HG03457 (cell line): ENCODE results near the gene DOK7.

Experiments
- ATAC-seq: cut with Tn5 transposase; IDR thresholded peaks from one replicate; pipeline ENCODE4 v1.9.1; 2021; ENCODE audit warnings: moderate number of reproducible peaks; ENCODE audit not compliant: unreplicated experiment

Gene DOK7

DNA sequence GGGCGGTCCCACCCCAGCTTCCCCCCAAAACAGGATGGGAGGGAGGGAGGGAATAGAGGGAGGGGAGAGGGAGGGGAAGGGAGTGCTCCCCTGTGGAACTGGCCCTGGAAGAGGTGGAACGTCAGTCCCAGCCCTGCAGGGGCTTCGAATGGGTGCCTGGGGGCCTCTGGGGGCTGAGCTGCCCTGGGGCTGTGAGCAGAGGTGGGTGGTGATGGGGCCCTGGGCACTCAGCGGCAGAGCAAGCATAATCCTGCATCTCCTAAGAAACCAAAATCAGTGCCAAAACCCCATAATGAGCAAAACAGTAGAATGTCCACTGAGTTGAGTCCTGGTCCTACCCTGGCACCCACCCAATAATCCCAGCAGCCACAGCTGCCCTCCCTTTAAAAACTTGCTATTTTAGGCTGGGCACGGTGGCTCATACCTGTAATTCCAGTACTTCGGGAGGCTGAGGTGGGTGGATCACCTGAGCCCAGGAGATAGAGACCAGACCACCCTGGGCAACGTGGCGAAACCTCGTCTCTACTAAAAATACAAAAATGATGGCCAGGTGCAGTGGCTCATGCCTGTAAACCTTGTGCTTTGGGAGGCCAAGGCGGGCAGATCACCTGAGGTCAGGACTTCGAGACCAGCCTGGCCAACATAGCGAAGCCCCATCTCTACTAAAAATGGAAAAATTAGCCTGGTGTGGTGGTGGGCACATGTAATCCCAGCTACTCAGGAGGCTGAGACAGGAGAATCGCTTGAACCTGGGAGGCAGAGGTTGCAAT lies 11.1 kb downstream of the DOK7 start:
- no peak for ATAC-seq

DNA sequence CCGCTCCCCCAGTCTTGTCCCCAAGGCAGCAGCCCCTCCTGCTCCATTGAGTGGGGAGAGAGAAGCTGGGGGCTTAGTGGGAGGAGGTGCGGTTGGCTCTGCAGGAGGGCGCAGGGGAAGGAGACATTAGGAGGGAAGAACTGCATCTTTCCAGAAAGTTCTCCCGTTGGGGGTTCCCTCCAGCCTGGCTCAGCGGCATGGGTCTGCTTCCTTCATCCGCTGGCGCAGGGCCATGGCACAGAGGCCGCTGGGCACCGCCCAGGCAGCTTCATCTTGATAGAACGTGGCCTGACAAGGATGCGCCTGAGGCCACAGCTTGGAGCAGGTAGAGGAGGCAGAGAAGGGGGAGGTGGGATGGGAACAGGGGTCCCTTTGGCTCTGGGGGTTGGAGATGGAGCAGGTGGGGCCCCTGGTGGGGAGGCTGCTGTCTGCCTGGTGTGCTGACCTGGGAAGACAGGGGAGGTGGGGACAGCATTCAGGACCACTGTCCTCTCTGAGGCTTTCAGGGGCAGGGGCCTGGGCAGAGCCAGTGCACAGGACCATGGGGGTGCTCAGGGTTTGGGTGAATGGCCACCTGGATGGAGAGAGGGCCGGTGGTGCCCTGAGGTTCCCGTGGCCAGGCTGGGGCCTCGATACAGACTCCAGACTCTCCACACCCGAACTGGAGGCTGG lies 12.1 kb downstream of the DOK7 start:
- no peak for ATAC-seq

DNA sequence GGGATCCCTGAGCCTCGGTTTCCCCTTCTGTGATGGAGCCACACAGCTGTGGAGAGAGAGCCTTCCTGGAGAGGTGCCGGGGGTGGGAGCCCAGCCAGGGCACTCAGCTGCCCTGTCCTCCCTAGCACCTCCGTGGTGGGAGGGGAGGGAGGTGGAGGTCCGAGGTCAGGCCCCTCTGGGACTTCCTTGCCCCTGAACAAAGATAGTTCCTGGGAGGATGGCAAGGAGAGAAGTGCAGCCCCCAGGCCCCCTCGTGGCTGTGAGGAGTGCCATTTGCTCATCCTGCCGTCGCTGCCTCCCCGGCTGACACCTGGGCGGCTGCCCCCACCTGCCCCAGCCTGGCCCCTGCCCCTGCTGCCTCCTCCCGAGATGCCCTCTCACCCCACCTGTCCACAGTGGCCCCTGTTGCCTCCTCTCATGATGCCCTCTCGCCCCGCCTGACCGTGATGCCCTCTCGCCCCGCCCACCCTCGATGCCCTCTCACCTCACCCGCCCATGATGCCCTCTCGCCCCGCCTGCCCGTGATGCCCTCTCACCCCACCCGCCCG lies 12.7 kb downstream of the DOK7 start:
- no peak for ATAC-seq

DNA sequence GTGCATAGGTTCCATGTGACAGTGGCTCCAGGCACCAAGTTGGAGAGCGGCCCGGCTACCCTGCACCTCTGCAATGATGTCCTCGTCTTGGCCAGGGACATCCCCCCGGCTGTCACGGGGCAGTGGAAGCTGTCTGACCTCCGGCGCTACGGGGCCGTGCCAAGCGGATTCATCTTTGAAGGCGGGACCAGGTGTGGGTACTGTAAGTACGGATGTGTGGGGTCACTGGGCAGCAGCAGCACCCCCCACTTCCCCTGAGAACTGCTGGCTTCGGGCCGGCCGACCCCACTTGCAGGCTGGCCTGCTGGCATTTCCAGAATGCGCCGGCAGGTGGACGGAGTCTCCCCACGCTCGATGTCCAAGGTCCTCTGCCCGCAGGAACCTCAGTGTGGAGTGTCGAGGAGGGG lies 13.2 kb downstream of the DOK7 start:
- no peak for ATAC-seq

DNA sequence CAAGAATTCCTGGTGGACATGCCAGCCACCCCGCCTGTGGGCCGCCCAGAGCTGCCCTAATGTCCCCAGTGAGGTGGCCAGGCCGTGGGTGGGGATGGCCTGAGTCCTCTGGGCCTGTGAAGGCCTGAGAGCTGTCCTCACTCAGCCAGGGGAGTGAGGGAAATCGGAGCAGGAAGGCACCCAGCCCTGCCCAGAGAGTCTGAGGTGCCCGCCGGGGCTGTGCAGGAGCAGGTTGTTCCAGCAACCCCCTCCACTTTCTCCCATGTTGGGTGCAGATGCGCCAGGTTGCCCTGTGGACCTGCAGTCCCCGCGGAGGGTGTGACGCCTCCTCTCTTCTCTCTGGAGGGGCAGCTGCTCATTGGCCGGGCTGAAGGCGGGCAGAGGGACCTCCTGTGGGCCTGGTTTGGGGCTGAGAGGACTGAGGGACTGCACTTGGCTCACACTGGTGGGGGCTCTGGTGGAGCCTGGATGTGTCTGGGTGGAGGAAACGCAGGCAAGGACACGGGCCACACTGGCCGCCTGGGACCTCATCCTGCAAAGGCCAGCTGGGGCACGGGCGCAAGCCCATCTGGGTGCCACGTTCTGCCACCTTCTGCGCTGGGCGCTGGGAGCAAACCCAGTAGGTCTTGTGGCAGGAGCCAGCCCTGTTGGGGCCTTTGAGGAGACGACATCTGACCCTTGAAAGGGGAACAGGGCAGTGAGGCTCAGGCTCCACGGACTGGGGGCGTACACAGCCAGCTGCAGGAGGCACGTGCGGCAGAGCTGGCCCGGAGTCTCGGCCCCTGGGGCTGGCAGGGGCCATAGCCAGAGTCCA lies 14.0 kb downstream of the DOK7 start:
- no peak for ATAC-seq

DNA sequence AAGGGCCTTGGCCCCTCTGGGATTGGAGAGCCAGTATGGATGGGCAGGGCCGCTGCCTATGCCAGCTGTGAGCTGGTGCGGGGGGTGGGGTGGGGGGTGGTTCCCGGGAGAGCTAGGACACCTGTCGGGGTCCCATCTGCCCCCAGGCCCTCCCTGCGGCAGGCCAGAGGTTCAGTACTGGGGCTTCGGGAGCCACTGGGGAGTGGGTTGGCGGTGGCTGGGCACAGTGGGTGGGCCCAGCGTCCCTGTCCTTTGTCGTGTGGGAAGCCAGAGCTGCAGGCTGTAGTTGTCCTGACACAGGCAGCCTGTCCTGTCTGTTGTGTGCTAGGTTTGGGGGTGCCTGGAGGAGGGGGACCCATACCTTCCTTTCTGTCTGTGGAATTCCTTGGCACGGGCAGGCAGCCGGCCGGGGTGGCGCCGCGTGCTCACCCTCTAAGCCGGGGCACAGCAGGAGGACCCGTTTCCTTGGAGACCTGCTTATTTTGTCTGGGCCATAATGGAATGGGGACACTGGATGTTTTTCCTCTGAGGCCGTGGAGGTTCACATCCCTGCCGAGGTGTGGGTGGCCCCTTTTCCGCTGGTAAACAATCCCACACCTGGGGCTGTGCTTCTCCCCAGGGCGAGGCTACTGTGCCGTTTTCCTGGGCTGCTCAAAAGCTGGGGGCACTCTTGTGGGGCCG lies 14.8 kb downstream of the DOK7 start:
- no peak for ATAC-seq

DNA sequence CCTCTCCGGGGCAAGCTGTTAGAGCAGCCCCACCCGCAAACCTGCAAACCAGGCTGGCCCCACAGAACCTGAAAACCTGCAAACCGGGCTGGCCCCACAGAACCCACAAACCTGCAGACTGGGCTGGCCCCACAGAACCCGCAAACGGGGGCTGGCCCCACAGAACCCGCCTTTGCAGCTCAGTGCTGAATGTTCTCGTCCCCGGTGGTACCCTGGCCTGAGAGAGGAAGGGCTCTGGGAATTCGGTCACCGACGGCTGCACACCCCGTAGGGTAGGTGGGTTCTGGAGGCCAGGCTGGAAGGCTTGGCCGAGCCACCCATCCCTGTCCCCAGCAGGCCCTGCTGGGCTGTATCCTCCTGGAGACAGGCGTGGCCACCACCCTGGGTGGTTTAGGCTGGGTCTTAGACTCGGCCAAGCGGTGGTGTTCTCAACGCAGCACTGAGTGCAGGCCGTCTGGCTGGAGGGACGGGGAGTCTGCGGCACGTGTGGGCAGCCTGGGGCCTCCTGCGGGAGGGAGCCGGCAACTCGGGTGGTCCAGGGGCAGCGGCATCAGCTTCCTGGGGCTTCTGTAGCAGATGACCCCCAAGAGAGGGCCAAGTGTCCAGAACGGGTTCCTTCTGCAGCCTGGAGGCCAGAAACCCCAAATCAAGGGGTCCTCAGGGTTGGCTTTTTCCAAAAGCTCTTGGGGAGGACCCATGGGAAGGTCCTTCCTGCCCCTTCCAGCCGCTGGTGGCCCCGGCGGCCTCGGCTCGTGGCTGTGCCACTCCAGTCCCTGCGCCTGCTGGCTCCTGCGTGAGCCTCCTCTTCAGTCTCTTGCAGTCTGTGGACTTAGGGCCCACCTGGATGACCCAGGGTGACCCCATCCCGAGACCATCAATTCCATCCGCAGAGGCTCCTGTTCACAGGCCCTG lies 15.6 kb downstream of the DOK7 start:
- no peak for ATAC-seq

DNA sequence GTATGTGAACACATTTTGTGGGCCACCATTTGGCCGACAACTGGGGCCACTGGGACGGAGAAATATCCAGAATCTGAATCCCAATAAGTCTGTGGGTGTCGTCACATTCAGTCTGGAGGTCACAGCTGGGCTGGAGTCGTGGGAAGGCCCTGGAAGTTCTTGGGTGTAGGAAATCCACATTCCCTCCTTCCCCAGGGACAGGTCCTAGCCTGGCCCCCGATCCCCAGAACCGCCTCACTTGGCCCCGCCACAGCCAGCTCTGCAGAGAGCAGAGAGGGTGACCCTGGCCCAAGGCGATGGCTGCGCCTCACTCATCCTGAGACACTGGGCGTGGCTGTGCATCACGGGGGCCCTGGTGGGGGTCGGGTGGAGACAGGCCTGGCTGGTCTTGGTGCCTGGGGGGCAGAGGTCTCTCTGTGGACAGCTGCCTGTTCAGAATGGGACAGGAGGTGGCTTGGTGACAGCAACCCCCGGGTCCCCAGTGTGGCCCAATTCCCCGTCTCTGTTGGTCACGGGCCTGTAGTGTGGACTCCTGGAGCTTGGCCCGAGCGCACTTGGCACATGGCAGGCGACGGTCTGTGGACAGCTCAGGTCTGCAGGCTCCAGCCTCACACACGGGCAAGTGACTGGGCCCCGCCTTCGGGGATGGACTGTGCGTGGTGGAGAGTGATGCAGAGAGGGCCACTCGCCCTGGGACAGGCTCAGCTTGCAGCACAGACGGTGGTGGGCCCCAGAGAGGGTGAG lies 16.4 kb downstream of the DOK7 start:
- no peak for ATAC-seq

DNA sequence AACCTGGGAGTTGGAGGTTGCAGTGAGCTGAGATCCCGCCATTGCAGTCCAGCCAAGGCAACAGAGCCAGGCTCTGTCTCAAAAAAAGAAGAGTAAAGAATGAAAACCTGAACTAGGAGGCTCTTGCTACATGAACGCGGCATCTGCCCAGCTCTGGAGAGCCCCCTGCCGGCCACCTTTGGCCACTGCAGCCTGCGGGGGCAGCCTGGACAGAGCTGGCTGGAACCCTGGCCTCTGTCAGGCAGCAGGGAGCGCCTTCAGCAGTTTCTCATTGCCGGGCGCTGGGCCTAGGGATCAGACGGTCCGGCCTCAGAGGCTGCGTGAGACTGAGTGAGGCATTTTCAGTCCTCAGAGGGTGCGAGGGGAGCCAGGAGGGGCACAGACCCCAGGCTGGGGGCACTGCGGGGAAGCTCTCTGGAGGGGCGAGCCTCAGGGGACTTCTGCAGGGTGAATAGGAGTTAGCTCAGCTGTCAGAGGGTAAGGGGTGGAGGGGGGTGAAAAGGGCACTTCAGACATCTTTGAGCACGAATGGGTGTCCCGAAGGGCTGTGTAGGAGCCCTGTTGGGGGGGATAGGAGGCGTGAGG lies 17.5 kb downstream of the DOK7 start:
- no peak for ATAC-seq

DNA sequence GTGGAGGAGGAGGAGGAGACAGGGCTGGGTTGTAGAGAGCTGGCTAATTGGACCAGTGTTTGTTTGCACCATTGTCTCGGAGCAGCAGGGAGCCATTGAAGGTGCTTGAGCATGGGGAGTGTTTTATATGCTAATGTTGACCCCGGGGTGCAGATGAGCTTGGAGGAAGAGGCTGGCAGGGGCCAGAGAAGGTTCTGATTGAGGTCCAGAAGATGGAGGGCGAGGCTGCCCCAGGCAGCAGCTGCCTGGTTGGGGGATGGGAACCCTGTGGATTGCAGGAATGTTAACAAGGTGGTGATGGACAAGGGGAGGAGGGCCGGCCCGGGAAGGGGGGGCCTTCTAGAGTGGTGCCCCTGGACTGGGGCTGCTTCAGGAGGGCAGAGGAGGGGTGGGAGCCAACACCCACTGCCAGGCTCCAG lies 18.0 kb downstream of the DOK7 start:
- ATAC-seq: no peak

DNA sequence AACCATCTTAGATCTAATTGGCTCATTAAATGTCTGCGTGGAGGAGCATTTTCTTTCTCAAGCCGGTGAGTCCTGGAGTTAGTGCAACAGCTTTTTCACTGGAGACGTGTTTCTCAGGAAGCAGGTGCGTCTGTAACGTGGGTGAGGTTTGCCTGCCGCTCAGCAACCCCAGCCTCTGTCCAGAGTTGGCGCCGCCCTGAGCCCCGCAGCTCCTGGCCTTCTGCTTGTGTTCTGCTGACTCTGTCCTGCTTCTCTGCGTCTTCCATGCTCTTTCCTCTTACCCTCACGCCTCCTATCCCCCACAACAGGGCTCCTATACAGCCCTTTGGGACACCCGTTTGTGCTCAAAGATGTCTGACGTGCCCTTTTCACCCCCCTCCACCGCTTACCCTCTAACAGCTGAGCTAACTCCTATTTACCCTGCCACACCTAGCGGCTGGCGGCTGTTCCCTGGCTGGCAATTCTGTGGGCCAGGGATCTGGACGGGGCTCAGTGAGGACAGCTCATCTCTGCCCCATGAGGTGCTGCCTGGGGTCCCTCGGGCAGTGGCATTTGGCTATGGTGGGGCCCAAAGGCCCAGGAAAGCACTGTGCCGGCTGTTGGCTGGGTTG lies 18.8 kb downstream of the DOK7 start:
- no peak for ATAC-seq

DNA sequence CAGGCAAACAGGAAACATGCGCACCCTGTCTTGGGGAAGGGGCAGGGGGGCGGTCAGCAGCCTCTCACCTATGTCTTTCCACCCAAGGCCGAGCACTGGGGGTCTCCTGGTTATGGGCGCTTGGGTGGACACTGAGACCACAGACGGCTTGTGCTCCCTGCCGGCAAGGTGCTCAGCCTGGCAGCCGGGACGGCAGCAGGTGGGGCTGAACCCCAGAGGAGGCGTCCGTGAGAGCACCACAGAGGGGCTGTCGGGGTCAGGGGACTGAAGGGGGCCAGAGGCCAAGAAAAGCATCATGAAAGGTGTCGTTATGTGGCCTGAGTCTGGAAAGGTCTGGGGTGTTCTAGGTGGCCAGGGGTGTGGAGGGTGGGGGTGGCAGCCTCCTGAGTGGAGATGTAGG lies 19.6 kb downstream of the DOK7 start:
- no peak for ATAC-seq

DNA sequence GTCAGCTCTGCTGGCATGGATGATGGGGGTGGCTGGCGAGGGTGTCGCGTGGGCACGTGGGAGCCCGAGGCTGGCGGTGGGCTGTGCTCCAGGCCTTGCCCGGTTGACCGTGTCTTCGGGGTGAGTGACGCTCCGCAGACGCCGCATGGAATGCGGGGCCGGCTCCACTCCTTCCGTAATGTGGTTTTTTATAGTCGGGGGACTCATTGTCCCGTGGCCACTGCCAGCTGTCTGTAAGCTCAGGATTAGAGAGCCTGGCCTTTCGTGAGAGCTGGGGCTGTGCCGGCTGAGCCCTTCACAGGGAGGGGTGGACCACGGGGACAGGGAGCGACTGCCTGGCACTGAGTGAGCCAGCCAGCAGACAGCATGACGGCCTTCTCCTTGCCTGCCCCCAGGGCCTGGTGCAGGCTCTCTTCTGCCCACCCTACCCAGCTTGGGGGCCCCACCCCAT lies 20.4 kb downstream of the DOK7 start:
- no peak for ATAC-seq

DNA sequence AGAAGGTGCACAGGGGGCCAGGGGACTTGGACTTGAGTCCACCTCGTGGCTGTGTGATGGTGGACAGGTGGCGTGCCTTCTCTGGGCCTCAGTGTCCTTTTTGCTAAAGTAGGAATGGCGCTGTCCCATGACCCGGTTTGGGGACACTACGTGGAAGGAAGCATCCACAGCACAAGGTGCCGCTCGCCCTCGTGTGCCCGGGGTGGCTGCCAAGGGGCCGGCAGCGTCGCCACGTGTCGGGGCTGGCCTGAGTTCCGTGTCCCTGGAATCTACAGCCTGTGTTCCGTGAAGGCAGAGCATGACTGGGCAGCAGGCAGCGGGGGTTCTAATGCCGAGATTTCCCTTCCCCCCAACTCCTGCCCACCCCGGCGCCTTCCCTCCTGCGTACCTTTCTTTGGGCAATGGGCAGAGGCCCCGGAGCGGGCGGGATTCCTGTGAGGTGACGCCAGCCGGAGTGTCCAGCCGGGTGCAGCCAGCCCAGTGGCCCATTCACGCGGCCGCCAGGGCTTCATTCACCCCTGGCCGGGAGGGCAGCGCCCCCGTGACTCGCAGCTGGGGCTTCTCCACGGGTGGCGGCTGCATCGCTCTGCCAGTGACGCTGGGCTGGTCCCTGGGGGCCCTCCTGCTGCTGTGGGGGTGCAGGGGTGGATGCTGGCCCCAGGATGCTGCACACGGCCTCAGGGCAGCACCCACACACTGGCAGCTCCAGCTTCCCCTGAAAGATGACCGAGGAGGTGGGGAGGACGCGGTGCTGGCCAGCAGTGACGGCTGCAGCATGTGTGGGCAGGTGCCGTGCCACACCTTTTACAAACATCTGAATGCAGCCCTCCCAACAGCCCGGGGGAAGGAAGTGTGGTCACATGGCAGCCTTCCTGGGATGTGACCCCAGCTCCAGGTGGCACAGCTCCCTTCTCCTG lies 21.2 kb downstream of the DOK7 start:
- ATAC-seq: no peak

DNA sequence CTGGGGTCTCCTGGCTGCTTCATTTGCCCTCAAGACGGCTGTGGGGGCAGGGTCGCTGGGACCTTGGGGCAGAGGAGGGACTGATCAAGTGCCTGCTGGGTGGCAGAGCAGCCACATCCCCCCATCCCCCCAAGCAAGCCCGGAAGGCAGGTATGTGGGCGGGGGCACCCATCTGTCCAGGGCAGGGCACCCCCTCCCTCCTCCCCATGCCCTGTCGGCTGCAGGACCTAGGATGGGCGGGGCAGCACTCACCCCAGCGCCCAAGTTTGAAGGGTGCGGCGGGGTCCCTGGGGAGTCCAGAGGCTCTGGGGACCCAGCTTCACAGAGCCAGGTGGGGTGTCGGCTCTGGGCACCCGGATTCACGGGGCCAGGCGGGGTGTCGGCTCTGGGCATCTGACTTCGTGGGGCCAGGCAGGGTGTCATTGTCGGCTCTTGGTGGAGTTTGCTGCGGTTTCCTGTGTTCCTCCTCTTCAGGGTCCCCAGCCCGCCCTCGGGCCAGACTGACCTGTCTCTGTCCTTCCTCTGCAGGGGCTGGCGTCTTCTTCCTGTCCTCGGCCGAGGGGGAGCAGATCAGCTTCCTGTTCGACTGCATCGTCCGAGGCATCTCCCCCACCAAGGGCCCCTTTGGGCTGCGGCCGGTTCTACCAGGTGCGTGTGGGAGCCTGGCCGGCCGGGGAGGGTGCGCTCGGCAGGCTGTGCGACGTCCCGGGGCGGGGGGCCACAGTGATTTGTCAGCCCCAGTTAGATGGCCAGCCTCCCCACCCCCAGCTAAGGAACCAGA lies 22.1 kb downstream of the DOK7 start:
- ATAC-seq: no peak

DNA sequence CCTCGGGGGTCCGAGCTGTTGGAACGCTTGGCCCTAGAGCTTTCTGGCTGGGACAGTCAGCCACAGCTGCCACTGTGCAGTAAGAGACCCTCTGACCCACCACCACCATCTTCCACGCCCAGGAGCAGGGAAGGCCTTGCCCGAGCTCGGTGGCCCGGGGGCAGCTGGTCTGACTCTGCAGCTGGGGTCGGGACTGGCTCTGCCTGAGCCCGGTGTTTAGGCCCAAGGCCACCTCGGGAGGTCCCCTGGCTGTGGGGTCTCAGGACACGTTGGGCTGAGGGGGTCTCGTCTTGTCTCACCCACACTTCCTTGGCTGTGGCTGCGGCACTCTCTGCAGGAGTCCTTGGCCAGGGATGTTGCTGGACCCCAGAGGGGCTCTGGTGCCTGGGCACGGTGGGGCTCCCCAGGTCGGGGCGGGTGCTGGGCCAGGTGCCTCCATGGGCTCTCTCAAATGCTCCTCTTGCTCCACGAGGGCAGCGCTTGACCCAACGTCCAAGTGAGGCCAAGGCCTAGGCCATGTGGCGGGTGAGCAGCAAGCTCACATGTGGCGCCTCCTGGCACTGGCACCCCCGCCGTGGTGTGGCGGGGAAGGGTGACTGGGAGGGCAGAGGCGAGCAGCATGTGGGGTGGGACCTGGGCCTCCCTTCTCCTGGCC lies 22.9 kb downstream of the DOK7 start:
- ATAC-seq: no peak
